NCI-H2029 (cell line): ENCODE data around the gene ACE.

Experiments
- DNase-seq: peaks from one replicate; lab custom pipeline; 2025; lab: John Stamatoyannopoulos, UW

ACE gene

GRCh38 chr17:63491977-63492618 is 15.2 kb downstream of the ACE start:
- no peak for DNase-seq

GRCh38 chr17:63492940-63493339 is 16.1 kb downstream of the ACE start:
- no peak for DNase-seq

DNA sequence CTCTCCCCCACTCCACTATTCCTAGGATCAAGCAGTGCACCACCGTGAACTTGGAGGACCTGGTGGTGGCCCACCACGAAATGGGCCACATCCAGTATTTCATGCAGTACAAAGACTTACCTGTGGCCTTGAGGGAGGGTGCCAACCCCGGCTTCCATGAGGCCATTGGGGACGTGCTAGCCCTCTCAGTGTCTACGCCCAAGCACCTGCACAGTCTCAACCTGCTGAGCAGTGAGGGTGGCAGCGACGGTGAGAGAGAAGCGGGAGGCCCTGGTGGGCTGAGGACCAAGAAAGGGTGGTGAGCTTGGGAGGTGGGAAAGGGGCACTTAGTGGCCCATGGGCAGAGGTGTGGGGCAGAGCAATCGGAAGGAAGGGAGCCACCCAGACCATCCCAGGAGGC is 16.6 kb downstream of the ACE start:
- DNase-seq: no peak

GRCh38 chr17:63494300-63494928 is 17.6 kb downstream of the ACE start:
- no peak for DNase-seq

GRCh38 chr17:63495491-63495890 is 18.6 kb downstream of the ACE start:
- no peak for DNase-seq

DNA sequence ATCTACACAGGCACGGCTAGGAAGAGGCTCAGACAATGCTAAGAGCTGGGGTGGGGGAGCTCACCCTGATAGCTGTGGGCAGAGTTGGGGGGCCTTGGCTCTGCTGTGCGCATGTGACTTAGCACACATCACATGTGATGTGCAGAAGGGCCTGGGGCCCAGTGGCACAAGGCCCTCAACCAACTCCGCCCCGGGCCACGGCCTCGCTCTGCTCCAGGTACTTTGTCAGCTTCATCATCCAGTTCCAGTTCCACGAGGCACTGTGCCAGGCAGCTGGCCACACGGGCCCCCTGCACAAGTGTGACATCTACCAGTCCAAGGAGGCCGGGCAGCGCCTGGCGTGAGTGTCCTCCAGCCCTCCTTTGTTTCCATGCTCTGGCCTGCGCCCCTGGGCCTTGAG is 19.3 kb downstream of the ACE start:
- DNase-seq: no peak

GRCh38 chr17:63496663-63497400 is 20.0 kb downstream of the ACE start:
- DNase-seq: no peak

DNA sequence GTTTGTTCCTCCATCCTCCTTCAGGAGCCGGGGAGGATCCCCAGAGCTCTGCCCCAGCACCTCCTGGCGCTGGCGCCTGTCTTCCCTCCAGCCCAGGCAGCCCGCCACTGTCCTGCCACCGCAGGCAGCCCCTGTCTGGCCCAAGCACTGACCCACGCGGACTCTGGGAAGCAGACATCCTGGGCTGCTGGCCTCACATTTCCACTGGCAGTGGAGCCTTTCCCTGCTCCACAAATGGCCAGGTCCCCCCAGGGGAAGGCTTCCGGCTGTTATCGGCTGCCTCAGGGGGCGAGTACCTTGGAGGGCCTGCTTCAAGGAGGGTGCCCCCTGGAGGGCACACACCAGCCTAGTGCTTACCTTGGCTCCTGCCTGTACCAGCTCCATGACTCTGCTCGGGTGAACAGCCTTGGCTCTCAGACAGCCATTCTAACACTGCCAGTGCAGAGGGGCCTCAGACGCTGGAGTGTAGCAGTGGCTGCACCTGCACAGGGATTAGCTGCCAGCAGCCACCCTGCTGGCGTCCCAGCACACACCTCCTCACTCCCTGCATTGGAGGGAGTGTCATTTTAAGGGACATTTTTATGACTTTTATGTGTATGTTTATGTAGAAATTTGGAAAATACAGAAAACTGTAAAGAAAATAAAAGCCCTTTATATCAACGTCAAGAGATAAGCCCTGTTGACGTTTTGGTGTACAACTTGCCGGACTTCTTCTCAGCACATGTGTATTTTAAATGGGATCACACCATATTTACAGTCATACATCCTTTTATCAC is 21.0 kb downstream of the ACE start:
- peak; percentile 33 for DNase-seq

DNA sequence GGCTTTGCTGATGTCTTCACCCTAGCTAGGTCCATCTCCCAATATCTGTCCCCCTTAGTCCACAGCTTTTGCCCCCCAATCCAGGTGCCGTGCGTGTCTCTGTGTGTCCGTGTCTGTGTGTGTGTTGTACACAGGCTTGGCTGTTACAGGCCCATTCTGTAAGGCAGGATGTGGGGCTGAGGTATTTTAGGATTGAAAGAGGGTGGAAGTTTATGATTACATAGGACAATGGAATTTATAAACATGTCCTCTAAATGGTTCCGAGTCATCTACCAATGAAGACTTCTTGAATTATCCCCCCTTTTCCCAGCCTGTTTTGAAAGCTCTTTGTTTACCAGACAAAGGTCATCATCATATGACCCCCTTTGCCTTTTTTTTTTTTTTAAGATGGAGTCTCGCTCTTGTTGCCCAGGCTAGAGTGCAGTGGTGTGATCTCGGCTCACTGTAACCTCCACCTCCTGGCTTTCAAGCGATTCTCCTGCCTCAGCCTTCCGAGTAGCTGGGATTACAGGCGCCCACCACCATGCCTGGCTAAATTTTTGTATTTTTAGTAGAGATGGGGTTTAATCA is 21.9 kb downstream of the ACE start:
- DNase-seq: no peak

DNA sequence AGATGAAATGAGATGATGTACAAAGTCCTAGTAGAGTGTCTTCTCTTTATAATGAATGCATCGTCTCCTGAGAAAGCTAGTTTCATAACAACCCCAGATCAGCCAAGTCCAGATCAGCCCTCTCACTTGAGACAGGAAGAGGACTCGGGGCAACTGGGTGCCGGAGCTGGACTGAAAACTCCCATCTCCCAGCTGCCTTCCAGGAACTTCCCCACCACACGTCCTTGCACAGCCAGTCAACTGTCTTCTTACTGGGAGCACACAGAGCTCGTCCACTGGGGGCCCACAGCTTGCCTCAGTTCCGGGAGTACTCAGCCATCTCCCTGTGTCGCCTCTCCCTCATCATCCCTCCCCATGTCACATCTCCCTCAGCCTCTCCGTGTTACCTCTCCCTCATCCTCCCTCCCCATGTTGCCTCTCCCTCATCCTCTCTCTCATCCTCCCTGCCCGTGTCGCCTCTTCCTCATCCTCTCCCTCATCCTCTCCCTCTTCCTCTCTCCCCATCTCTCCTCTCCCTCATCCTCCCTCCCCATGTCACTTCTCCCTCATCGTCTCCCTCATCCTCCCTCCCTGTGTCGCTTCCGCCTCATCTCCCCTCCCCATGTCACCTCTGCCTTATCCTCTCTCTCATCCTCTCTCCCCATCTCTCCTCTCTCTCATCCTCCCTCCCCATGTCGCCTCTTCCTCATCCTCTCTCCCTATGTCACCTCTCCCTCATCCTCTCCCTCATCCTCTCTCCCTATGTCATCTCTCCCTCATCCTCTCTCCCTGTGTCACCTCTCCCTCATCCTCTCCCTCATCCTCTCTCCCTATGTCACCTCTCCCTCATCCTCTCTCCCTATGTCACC is 23.9 kb downstream of the ACE start:
- no peak for DNase-seq

GRCh38 chr17:63503341-63503705 is 26.5 kb downstream of the ACE start:
- no peak for DNase-seq

GRCh38 chr17:63504261-63504660 is 27.4 kb downstream of the ACE start:
- no peak for DNase-seq

GRCh38 chr17:63505341-63505740 is 28.5 kb downstream of the ACE start:
- no peak for DNase-seq

- DNase-seq: no peak
Measured at GRCh38 chr17:63506627-63507026, 29.8 kb downstream of the ACE start.

DNA sequence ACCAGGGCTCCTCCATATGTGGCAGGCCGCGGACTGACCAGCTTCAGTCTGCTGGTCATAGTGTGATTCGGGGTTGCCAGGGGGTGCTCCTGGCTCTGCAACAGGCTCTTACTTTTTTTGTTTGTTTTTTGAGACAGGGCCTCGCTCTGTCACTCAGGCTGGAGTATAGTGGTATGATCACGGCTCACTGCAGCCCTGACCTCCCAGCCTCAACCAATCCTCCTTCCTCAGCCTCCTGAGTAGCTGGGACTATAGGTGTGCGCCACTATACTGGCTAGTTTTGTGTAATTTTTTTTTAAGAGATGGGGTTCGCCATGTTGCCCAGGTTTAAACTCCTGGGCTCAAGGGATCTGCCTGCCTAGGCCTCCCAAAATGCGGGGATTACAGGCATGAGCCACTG is 34.5 kb downstream of the ACE start:
- no peak for DNase-seq

DNA sequence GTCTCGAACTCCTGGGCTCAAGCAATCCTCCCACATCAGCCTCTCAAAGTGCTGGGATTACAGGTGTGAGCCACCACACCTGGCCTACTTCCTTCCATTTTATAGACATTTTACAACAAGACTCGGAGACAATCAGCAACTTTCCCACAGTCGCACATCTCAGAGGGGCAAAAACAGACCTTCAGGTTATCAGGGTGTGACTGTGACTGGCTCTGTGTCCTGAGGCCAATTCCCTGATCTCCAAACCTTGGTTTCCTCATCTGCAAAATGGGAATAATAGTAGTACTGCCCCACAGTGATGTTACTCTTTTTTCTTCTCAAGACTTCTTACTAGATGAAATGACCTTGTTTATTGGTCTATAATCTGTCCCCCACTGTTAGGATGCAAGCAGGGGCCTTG is 35.5 kb downstream of the ACE start:
- DNase-seq: no peak

DNA sequence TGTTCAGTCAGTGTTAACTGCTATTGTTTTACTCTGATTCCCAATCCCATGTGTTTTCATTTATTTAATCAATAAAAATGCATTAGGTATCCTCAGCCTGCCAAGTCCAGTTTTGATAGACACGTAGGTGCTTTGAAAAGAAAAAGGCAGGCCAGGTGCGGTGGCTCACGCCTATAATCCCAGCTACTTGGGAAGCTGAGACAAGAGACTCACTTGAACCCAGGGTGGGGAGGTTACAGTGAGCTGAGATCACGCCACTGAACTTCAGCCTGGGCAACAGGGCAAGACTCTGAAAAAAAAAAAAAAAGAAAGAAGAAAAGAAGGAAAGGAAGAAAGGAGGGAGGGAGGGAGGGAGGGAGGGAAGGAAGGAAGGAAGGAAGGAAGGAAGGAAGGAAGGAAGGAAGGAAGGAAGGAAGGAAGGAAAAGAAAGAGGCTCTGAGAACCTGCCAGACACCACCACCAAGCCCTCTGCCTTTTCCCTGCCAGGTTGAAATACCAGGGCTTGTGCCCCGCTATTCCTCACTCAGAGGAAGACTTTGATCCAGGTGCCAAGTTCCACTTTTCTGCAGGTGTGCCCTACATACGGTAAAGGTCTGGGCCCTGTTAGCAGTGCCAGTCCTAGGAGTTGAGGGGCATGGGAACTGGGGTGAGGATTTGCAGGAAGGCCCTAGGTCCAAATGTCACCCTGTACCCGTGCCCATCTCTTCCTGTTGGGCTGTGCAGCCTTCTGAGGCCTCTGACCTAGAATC is 36.2 kb downstream of the ACE start:
- DNase-seq: no peak

DNA sequence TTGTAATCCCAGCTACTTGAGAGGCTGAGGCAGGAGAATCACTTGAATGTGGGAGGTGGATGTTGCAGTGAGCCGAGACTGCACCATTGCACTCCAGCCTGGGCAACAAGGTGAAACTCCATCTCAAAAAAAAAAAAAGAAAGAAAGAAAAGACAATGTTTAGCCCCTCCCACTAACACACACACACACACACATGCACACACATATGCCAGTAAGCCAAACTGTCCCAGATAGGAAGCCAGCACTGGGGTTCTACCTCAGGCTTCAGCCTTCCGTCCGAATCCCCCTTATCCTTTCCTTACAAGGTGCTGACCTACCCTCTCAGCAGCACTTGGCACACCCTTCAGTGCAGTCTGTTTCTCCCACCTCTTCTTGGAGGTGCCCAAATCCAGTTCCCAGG is 37.6 kb downstream of the ACE start:
- no peak for DNase-seq

DNA sequence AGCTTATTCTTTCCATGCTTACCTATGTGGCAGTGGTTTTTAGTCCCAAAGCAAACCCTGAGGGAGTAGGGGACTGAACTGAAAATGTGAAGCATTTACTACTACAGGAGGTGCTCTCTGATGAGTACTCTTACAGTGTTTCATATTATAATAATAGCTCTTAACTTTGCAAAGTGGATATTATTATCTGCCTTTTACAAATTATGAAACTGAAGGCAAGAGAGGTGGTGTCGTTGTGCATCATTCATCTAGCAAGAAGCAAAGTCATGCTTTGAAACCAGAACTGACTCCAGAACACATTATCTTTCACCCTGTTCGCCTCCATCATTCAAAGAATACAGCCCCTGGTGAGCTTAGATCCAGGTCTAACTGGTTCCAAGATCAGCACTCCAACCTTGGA is 38.1 kb downstream of the ACE start:
- no peak for DNase-seq

DNA sequence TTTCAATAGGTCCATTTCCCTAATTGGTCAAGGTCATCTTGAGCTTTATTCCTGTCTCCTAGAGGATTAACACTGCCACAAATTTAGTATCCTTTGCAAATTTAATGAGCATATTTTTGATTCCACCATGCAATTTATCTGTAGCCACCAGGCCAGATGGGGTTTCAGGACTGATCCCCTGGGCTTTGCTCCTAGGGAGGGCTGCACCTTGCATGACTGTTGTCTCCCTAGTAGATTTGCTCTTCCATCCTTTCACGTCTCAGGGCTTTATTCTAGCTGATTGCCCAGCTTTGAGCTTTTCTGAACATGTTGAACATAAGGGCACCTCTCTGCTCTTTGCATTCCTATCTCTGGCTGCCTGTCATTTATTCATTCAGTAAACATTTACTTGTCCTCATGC is 38.6 kb downstream of the ACE start:
- no peak for DNase-seq
